Heart left ventricle (tissue), 16 donors: ENCODE measurements around the gene SLC10A7. TPM values are rescaled to one million over a fixed set of nuclear protein-coding genes. Genes with fewer than 3 reads are reported as not detected.

Source experiments
- ATAC-seq, 4 donors: fragments of 200-7000 bp; cut with Tn5 transposase; one replicate each; pipeline ENCODE4 v1.9.1; 2020 to 2022; ENCODE audit warnings: moderate library complexity in 4 of 4, mild to moderate bottlenecking in 3 of 4, moderate number of reproducible peaks in 1 of 4
- DNase-seq, 5 donors: peaks; one replicate each; pipeline ENCODE4 v3.0.0-alpha.2; 2020
- H3K27ac ChIP-seq, 12 donors: fragments of 200-600 bp; sonication (generic) in 4 of 12; one replicate each; pipeline versions ENCODE4 v1.5.0 to v1.8.0; 2016 to 2022; ENCODE audit warnings: mild to moderate bottlenecking in 2 of 12
- H3K27me3 ChIP-seq, 9 donors: fragments of 200-600 bp; sonication (generic) in 2 of 9; one replicate each; pipeline versions ENCODE4 v1.5.1 to v1.8.0; 2016 to 2022; ENCODE audit warnings: mild to moderate bottlenecking in 3 of 9
- H3K36me3 ChIP-seq, 9 donors: fragments of 200-600 bp; sonication (generic) in 2 of 9; one replicate each; pipeline versions ENCODE4 v1.5.0 to v1.8.0; 2018 to 2022; ENCODE audit warnings: mild to moderate bottlenecking in 2 of 9
- H3K4me1 ChIP-seq, 12 donors: fragments of 200-600 bp; sonication (generic) in 4 of 12; one replicate each; pipeline versions ENCODE4 v1.5.0 to v1.8.0; 2016 to 2022; ENCODE audit warnings: mild to moderate bottlenecking in 3 of 12
- H3K4me3 ChIP-seq, 12 donors: fragments of 200-600 bp; sonication (generic) in 4 of 12; one replicate each; pipeline versions ENCODE4 v1.5.0 to v1.8.0; 2017 to 2022; ENCODE audit warnings: mild to moderate bottlenecking in 9 of 12, moderate library complexity in 4 of 12
- H3K9me3 ChIP-seq, 12 donors: fragments of 200-600 bp; sonication (generic) in 4 of 12; one replicate each; pipeline versions ENCODE4 v1.5.0 to v1.8.0; 2016 to 2022; ENCODE audit warnings: mild to moderate bottlenecking in 1 of 12
- CTCF ChIP-seq, 12 donors: fragments of 200-600 bp; sonication (generic) in 4 of 12; IDR thresholded peaks; one replicate each; pipeline versions ENCODE4 v1.5.0 to v1.8.0; 2018 to 2022; ENCODE audit warnings: antibody characterized with exemption in 12 of 12, mild to moderate bottlenecking in 5 of 12
- POLR2A ChIP-seq, 2 donors: fragments of 450-650 bp; IDR thresholded peaks; one replicate each; pipeline ENCODE4 v1.6.1; 2017; ENCODE audit warnings: antibody characterized with exemption in 2 of 2, mild to moderate bottlenecking in 2 of 2, moderate library complexity in 2 of 2
- WGBS, 4 donors: extraction: QIAGEN DNeasy Blood & Tissue Kit in 2 of 4; methylation state at CpG; one replicate each; pipeline versions ENCODE4 v1.1.5 to v1.1.7; 2013 to 2018; 5-methylcytosine and 5-hydroxymethylcytosine counted together
- intact Hi-C, 10 donors: fragments of 100-400 bp; cut with DNase I; formaldehyde crosslinking; loops; one replicate each; pipeline versions ENCODE4 v1.11.1 to v1.14.2; 2022
- polyA plus RNA-seq, 2 donors: library from polyadenylated mRNA; stranded (reverse); fragments of 200-250 nt; gene quantifications; one replicate each; pipeline ENCODE4 v1.2.3, GENCODE V29; 2013
- total RNA-seq, 9 donors: library from RNA; depleted of rRNA in 2 of 9; stranded (reverse); fragments of >200 nt in 2 of 9; fragmentation: NEBNext Ultra II Directional in 3 of 9; extraction: Animal tissue kit (Norgen Biotek cat#: 25700) in 3 of 9; gene quantifications; one replicate each; pipeline versions ENCODE4 v1.1.0 to v1.2.4, GENCODE V29; 2016 to 2023
- donor health status: ischemic (EF 13 %, LVEDD 7.1; RV severe dilation, severe dysfunction).
- donor health status: healthy with polysubstance abuse.
- donor health status: DM: no; HTN: yes; CAD: no.
- donor health status: DM: no; HTN: no; CAD: no.
- donor health status: ischemic (EF 25% LVEDD 6.9; RV normal size, moderate dysfunction).
- donor health status: ischemic (EF 25% LVEDD 5.7; RV mildly dilated, moderate dysfunction).
- donor health status: healthy.
- donor health status: DM: yes; HTN: yes; CAD: no.
- donor health status: ischemic (EF 35%, LVEDD 5.7; RV mildly dilated, moderate dysfunction).
- donor health status: nonischemic (EF 11% LVEDD 7.7; RV severe dilation, severe dysfunction).
- donor health status: DM: yes; HTN: yes; CAD: no.
- donor health status: PGD.
- donor health status: ischemic (EF 29% LVEDD 5.4; RV normal size, mild dysfunction).
- donor health status: nonischemic (EF 23%, LVEDD 6.1; RV moderate dilation, normal function).

Gene SLC10A7
- total and polyA plus RNA-seq, 11 donors: 1.2 to 8.7 (median 3.1) TPM

- H3K4me3 ChIP-seq: no peak overlapping the region
- no peaks in the 10 kb centered on the region for H3K9me3 ChIP-seq
- DNase-seq (no peak), ATAC-seq (no peak)
- intact Hi-C loops: loop anchor here in 2 of 10 donors (10.0 kb wide), 2 partner anchors 180 to 430 kb away; no protein-coding TSS in a partner anchor
- peaks cover 0 to 20% (median 13%) of the 10 kb centered on the region in 12 donors for H3K4me1 ChIP-seq
- WGBS, 4 donors: 87 to 91% (median 89%) methylated on average over 3 of the region's 3 CpGs
- TF ChIP-seq CTCF (IDR thresholded peaks at IDR 0.05): no peak
- no peak for TF ChIP-seq POLR2A (IDR thresholded peaks at IDR 0.05)
- H3K27ac ChIP-seq: no peak overlapping the region
- peaks cover 0 to 2% (median 0%) of the 10 kb centered on the region in 9 donors for H3K27me3 ChIP-seq
- no peaks in the 10 kb centered on the region for H3K36me3 ChIP-seq
Measured at GRCh38 chr4:146524663-146525062, 2.9 kb upstream of the SLC10A7 start.

GRCh38 chr4:146522869-146523205 is 1.1 kb upstream of the SLC10A7 start:
- Histone ChIP-seq H3K4me1 (peaks cover 0 to 24% (median 18%) of the 10 kb centered on the region in 12 donors), H3K4me3 (peak overlapping the region; percentile 66 to 99 (median 96)), H3K27me3 (no peaks in the 10 kb centered on the region), H3K27ac (peak overlapping the region in 9 of 12 donors; percentile 71 to 90 (median 83)), H3K9me3 (no peaks in the 10 kb centered on the region), H3K36me3 (no peaks in the 10 kb centered on the region)
- DNase-seq (no peak), ATAC-seq (no peak)
- TF ChIP-seq POLR2A (IDR thresholded peaks at IDR 0.05) (no peak), CTCF (IDR thresholded peaks at IDR 0.05) (no peak)
- intact Hi-C loops: loop anchor here in 2 of 10 donors (10.0 kb wide), 2 partner anchors 178 to 428 kb away; no protein-coding TSS in a partner anchor
- 0 to 3% (median 1%) methylated on average over 7 of the region's 7 CpGs for WGBS, 4 donors

GRCh38 chr4:146522098-146522868 is 543 bp upstream of the SLC10A7 start:
- Histone ChIP-seq H3K4me3 (peak overlapping the region; percentile 66 to 99 (median 96)), H3K36me3 (no peaks in the 10 kb centered on the region), H3K27me3 (no peaks in the 10 kb centered on the region), H3K4me1 (peaks cover 0 to 24% (median 18%) of the 10 kb centered on the region in 12 donors), H3K27ac (peak overlapping the region; percentile 19 to 90 (median 80)), H3K9me3 (no peaks in the 10 kb centered on the region)
- 0% methylated on average over 21 to 62 of the region's 62 CpGs for WGBS, 4 donors
- intact Hi-C loops: loop anchor here in 2 of 10 donors (10.0 kb wide), 2 partner anchors 177 to 427 kb away; no protein-coding TSS in a partner anchor
- DNase-seq: peak; percentile 90 to 94 (median 92)
- no peak for TF ChIP-seq CTCF (IDR thresholded peaks at IDR 0.05)
- peak in 1 of 2 donors; percentile 72 for TF ChIP-seq POLR2A (IDR thresholded peaks at IDR 0.05)
- peak; percentile 96 to 99 (median 99) for ATAC-seq

GRCh38 chr4:146520896-146521540 is 722 bp downstream of the SLC10A7 start:
- Histone ChIP-seq H3K27ac (peak overlapping the region; percentile 19 to 90 (median 80)), H3K9me3 (no peaks in the 10 kb centered on the region), H3K4me1 (peaks cover 0 to 24% (median 18%) of the 10 kb centered on the region in 12 donors), H3K4me3 (peak overlapping the region; percentile 66 to 99 (median 96)), H3K36me3 (peaks cover 0 to 10% (median 0%) of the 10 kb centered on the region in 9 donors), H3K27me3 (no peaks in the 10 kb centered on the region)
- ATAC-seq: peak in 3 of 4 donors; percentile 45 to 60 (median 52)
- DNase-seq: peak in 2 of 5 donors; percentile 8 to 39
- no peak for TF ChIP-seq CTCF (IDR thresholded peaks at IDR 0.05)
- no peak for TF ChIP-seq POLR2A (IDR thresholded peaks at IDR 0.05)
- 0 to 1% (median 0%) methylated on average over 12 of the region's 12 CpGs for WGBS, 4 donors
- intact Hi-C loops: loop anchor here in 3 of 10 donors (2.0 to 10.0 kb wide), 3 partner anchors 176 to 426 kb away; no protein-coding TSS in a partner anchor
